H1 (cell line): ENCODE measurements around the gene PPP2R2D. TPM values are rescaled to one million over a fixed set of nuclear protein-coding genes. Genes with fewer than 3 reads are reported as not detected.

Source experiments
- CTCF ChIA-PET: fragments of 300-600 bp; sonication (Branson Sonifier 250); formaldehyde crosslinking; loops from one replicate; lab custom pipeline; 2021; ENCODE audit not compliant: partially characterized antibody; lab: Charles Lee
- POLR2A ChIA-PET: fragments of 300-600 bp; sonication (Branson Sonifier 250); formaldehyde crosslinking; loops from one replicate; lab custom pipeline; 2021; ENCODE audit warnings: inconsistent platforms; ENCODE audit not compliant: partially characterized antibody; lab: Charles Lee
- DNase-seq, 2 experiments: peaks; one replicate each; pipeline versions ENCODE4 v3.0.0 to v3.0.0-alpha.2; 2010 to 2022; ENCODE audit warnings: low spot score in 2 of 2, low read depth in 1 of 2, mixed read lengths in 1 of 2
- FAIRE-seq: peaks from 2 replicates; lab custom pipeline; 2011; peaks lifted over from hg19 to GRCh38; lab: Jason Lieb, UNC
- H2AFZ ChIP-seq: 2 replicates; pipeline ENCODE4 v1.8.1; 2012; ENCODE audit warnings: low read length, inconsistent platforms
- H2AK5ac ChIP-seq: 2 replicates; pipeline ENCODE4 v1.6.1; 2013; ENCODE audit warnings: low read depth, low read length
- H2BK120ac ChIP-seq: replicated peaks from 2 replicates; pipeline ENCODE3; 2013; ENCODE audit warnings: low read depth, low read length, inconsistent platforms
- H2BK12ac ChIP-seq: 2 replicates; pipeline ENCODE4 v1.6.1; 2013; ENCODE audit warnings: low read depth, low read length
- H2BK15ac ChIP-seq: 2 replicates; pipeline ENCODE4 v1.6.1; 2013; ENCODE audit warnings: low read length
- H2BK20ac ChIP-seq: 2 replicates; pipeline ENCODE4 v1.6.1; 2013; ENCODE audit warnings: low read length
- H2BK5ac ChIP-seq: 2 replicates; pipeline ENCODE4 v1.6.1; 2013; ENCODE audit warnings: low read depth, low read length
- H3K14ac ChIP-seq: 2 replicates; pipeline ENCODE4 v1.6.1; 2013; ENCODE audit warnings: inconsistent platforms; ENCODE audit not compliant: insufficient read length
- H3K18ac ChIP-seq: 2 replicates; pipeline ENCODE4 v1.6.1; 2013; ENCODE audit warnings: low read length; ENCODE audit errors: extremely low read depth
- H3K23ac ChIP-seq: 2 replicates; pipeline ENCODE4 v1.6.1; 2013; ENCODE audit warnings: inconsistent platforms; ENCODE audit not compliant: insufficient read length
- H3K23me2 ChIP-seq: 2 replicates; pipeline ENCODE4 v1.6.1; 2013; ENCODE audit warnings: low read depth, low read length
- H3K27ac ChIP-seq: 2 replicates; pipeline ENCODE4 v1.6.1; 2011; ENCODE audit warnings: low read depth, low read length, inconsistent platforms
- H3K27me3 ChIP-seq, 4 experiments: replicated peaks in 1 of 4; 1 replicate in 1 of 4; 2 replicates in 3 of 4; pipeline versions ENCODE4 v1.6.1 to v1.8.1; 2011 to 2013; ENCODE audit warnings: low read length in 3 of 4, mild to moderate bottlenecking in 3 of 4, inconsistent platforms in 2 of 4, mixed read lengths in 2 of 4, moderate library complexity in 1 of 4; ENCODE audit not compliant: control insufficient read depth in 3 of 4, insufficient read depth in 3 of 4; ENCODE audit errors: extremely low read depth in 1 of 4
- H3K36me3 ChIP-seq, 4 experiments: 2 replicates each; pipeline versions ENCODE4 v1.6.1 to v1.8.1; 2011 to 2013; ENCODE audit warnings: mild to moderate bottlenecking in 4 of 4, low read length in 3 of 4, moderate library complexity in 2 of 4, control low read depth in 1 of 4, inconsistent platforms in 1 of 4; ENCODE audit not compliant: insufficient read depth in 4 of 4, control insufficient read depth in 2 of 4
- H3K4ac ChIP-seq: replicated peaks from 2 replicates; pipeline ENCODE3; 2013; ENCODE audit warnings: low read length, low read depth, mixed read lengths, inconsistent platforms; ENCODE audit not compliant: insufficient read length
- H3K4me1 ChIP-seq, 4 experiments: replicated peaks in 1 of 4; 1 replicate in 1 of 4; 2 replicates in 3 of 4; pipeline versions ENCODE4 v1.6.1 to v1.8.1; 2011 to 2013; ENCODE audit warnings: low read length in 3 of 4, inconsistent platforms in 2 of 4, mixed read lengths in 1 of 4; ENCODE audit not compliant: insufficient read depth in 4 of 4, control insufficient read depth in 3 of 4
- H3K4me2 ChIP-seq, 2 experiments: 2 replicates each; pipeline versions ENCODE4 v1.6.1 to v1.8.1; 2011 to 2013; ENCODE audit warnings: low read depth in 2 of 2, low read length in 2 of 2, control low read depth in 1 of 2, inconsistent platforms in 1 of 2, mild to moderate bottlenecking in 1 of 2; ENCODE audit not compliant: insufficient read depth in 1 of 2
- H3K4me3 ChIP-seq, 4 experiments: fragments of 200-600, 300-600 bp in 1 of 4; sonication (generic), shearing (Covaris generic), sonication (Bioruptor Twin) in 1 of 4; 2 replicates each; pipeline versions ENCODE4 v1.5.1 to v1.8.1; 2011 to 2016; ENCODE audit warnings: low read length in 4 of 4, low read depth in 3 of 4, control low read depth in 2 of 4, inconsistent platforms in 2 of 4, mild to moderate bottlenecking in 2 of 4, mixed read lengths in 1 of 4, moderate library complexity in 1 of 4; ENCODE audit not compliant: insufficient read depth in 2 of 4; ENCODE audit errors: extremely low read depth in 1 of 4
- H3K56ac ChIP-seq: replicated peaks from 2 replicates; pipeline ENCODE3; 2013; ENCODE audit warnings: low read depth, mild to moderate bottlenecking, mixed read lengths, low read length, inconsistent platforms; ENCODE audit not compliant: insufficient read length
- H3K79me1 ChIP-seq: 2 replicates; pipeline ENCODE4 v1.6.1; 2013; ENCODE audit warnings: low read depth, low read length, control low read depth
- H3K79me2 ChIP-seq, 2 experiments: 2 replicates each; pipeline versions ENCODE4 v1.6.1 to v1.8.1; 2012 to 2013; ENCODE audit warnings: low read length in 2 of 2, mild to moderate bottlenecking in 2 of 2, inconsistent platforms in 1 of 2; ENCODE audit not compliant: insufficient read depth in 2 of 2, control insufficient read depth in 1 of 2
- H3K9ac ChIP-seq, 4 experiments: replicated peaks in 1 of 4; 1 replicate in 1 of 4; 2 replicates in 3 of 4; pipeline versions ENCODE4 v1.6.1 to v1.8.1; 2011 to 2013; ENCODE audit warnings: low read depth in 3 of 4, low read length in 3 of 4, control low read depth in 2 of 4, mild to moderate bottlenecking in 2 of 4, moderate library complexity in 2 of 4, inconsistent platforms in 1 of 4; ENCODE audit errors: extremely low read depth in 1 of 4
- H3K9me3 ChIP-seq, 2 experiments: 2 replicates each; pipeline versions ENCODE4 v1.6.1 to v1.8.1; 2012 to 2013; ENCODE audit warnings: mild to moderate bottlenecking in 2 of 2, moderate library complexity in 2 of 2, control low read depth in 1 of 2, inconsistent platforms in 1 of 2, low read depth in 1 of 2, low read length in 1 of 2, mixed read lengths in 1 of 2; ENCODE audit not compliant: insufficient read depth in 2 of 2
- H4K20me1 ChIP-seq, 2 experiments: replicated peaks in 1 of 2; 2 replicates each; pipeline versions ENCODE3 to v1.8.1; 2011 to 2013; ENCODE audit warnings: inconsistent platforms in 2 of 2, low read length in 2 of 2, mild to moderate bottlenecking in 1 of 2; ENCODE audit not compliant: insufficient read depth in 2 of 2, control insufficient read depth in 1 of 2
- H4K5ac ChIP-seq: 2 replicates; pipeline ENCODE4 v1.6.1; 2013; ENCODE audit warnings: low read length, low read depth, mixed read lengths, inconsistent platforms; ENCODE audit not compliant: insufficient read length
- H4K8ac ChIP-seq: 2 replicates; pipeline ENCODE4 v1.8.0; 2013; ENCODE audit warnings: mild to moderate bottlenecking, moderate library complexity, low read length, inconsistent platforms; ENCODE audit not compliant: insufficient read depth; ENCODE audit errors: extremely low read depth
- H4K91ac ChIP-seq: replicated peaks from 2 replicates; pipeline ENCODE3; 2013; ENCODE audit warnings: low read length, mixed read lengths, inconsistent platforms; ENCODE audit not compliant: insufficient read length
- BRCA1 ChIP-seq: IDR thresholded peaks from 2 replicates; pipeline ENCODE4 v1.6.1; 2012; ENCODE audit warnings: low read depth, low read length, improper control_type of control experiment
- CBX8 ChIP-seq: fragments of 300-800, 300-1000 bp; sonication (generic); IDR thresholded peaks from 2 replicates; pipeline ENCODE4 v1.7.1; 2016; ENCODE audit warnings: low read depth, low read length, borderline replicate concordance
- CEBPB ChIP-seq: IDR thresholded peaks from 2 replicates; pipeline ENCODE4 v1.6.1; 2012; ENCODE audit warnings: low read depth, low read length
- EP300 ChIP-seq, 2 experiments: IDR thresholded peaks; 1 replicate in 1 of 2; 2 replicates in 1 of 2; pipeline ENCODE4 v1.6.1; 2011 to 2012; ENCODE audit warnings: low read depth in 2 of 2, low read length in 2 of 2, mild to moderate bottlenecking in 2 of 2, borderline replicate concordance in 1 of 2, inconsistent platforms in 1 of 2, moderate library complexity in 1 of 2
- GABPA ChIP-seq: IDR thresholded peaks from 2 replicates; pipeline ENCODE4 v1.6.1; 2011; ENCODE audit warnings: mild to moderate bottlenecking, low read length, moderate library complexity, borderline replicate concordance; ENCODE audit not compliant: insufficient read depth
- PHF8 ChIP-seq: fragments of 200-600 bp; sonication (generic); conservative IDR thresholded peaks from 2 replicates; pipeline ENCODE4 v1.7.1; 2012; ENCODE audit warnings: low read depth, mild to moderate bottlenecking, inconsistent platforms, low read length, moderate library complexity
- POLR2AphosphoS5 ChIP-seq: IDR thresholded peaks from 2 replicates; pipeline ENCODE4 v1.6.1; 2011; ENCODE audit warnings: low read depth, low read length
- SIX5 ChIP-seq: IDR thresholded peaks from 2 replicates; pipeline ENCODE4 v1.6.1; 2011; ENCODE audit warnings: mild to moderate bottlenecking, low read depth, low read length
- TAF7 ChIP-seq: optimal IDR thresholded peaks from 2 replicates; pipeline ENCODE3; 2011; ENCODE audit warnings: low read depth, mild to moderate bottlenecking, inconsistent platforms, low read length, moderate library complexity, borderline replicate concordance
- TBP ChIP-seq: IDR thresholded peaks from 2 replicates; pipeline ENCODE4 v1.6.1; 2011; ENCODE audit warnings: low read depth, low read length, improper control_type of control experiment
- WGBS, 2 experiments: shearing (Covaris generic) in 1 of 2; methylation state at CpG; one replicate each; pipeline versions ENCODE4 v1.1.6 to v1.1.7; 2013 to 2015; ENCODE audit warnings: low lambda C conversion rate in 2 of 2, mixed read lengths in 2 of 2, inconsistent platforms in 1 of 2, low coverage in 1 of 2, missing lambda C conversion rate in 1 of 2; ENCODE audit not compliant: insufficient replicate concordance in 2 of 2, insufficient coverage in 1 of 2, insufficient read length in 1 of 2; ENCODE audit errors: extremely low coverage in 1 of 2, missing lambda C conversion rate in 1 of 2; 5-methylcytosine and 5-hydroxymethylcytosine counted together
- polyA plus RNA-seq, 7 experiments: library from polyadenylated mRNA; depleted of rRNA in 3 of 7; stranded (reverse) in 5 of 7; unstranded in 2 of 7; fragments of >200 nt in 5 of 7; fragments of 200-250 nt in 2 of 7; gene quantifications; 1 replicate in 5 of 7; 2 replicates in 1 of 7; 4 replicates in 1 of 7; pipeline versions ENCODE4 v1.2.1 to v1.2.3, GENCODE V29; 2011 to 2013; ENCODE audit warnings: missing spikeins in 2 of 7, mixed read lengths in 2 of 7
- total RNA-seq: library from RNA; stranded (reverse); fragmentation: NEBNext Ultra II Directional; extraction: Animal tissue kit (Norgen Biotek cat#: 25700); gene quantifications from 2 replicates; pipeline ENCODE4 v1.2.1, GENCODE V29; 2021
- TF ChIP-seq, protein P1 (sequence below): IDR thresholded peaks from 2 replicates; pipeline ENCODE4 v1.6.1; 2011; ENCODE audit warnings: low read length, improper control_type of control experiment
- TF ChIP-seq, protein P2 (sequence below): IDR thresholded peaks from 2 replicates; pipeline ENCODE4 v1.6.1; 2012; ENCODE audit warnings: inconsistent platforms

The PPP2R2D gene
- total and polyA plus RNA-seq, 2 of the 8 experiments (the other 6 are each of a cell fraction or from before 2014, with no cell fraction given): 25.4 to 32.8 TPM

DNA sequence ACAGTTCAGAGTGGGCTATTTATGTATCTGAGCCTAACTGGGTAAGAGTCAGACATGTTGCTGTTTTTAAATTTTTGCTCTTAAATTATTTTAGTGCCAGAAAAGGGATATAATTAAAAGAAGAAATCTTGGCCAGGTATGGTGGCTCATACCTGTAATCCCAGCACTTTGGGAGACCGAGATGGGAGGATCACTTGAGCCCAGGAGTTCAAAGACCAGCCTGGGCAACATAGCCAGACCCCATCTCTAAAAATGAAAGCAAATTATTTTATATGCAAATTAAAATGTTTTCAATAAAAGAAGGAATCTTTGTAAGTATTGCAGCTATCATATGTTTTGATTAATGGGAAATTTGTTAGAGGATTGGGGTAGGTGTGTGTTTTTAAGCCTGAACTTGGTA, 41.6 kb downstream of the PPP2R2D start:
- Histone ChIP-seq H2BK120ac (no peak overlapping the region), H3K9me3 (no peaks in the 10 kb centered on the region), H2BK15ac (no peak overlapping the region), H3K18ac (no peak overlapping the region), H3K79me2 (peaks cover 0 to 5% of the 10 kb centered on the region in 2 experiments; a peak in 1 of 4 replicates), H3K4me3 (no peak overlapping the region), H2BK5ac (no peak overlapping the region), H2BK12ac (no peak overlapping the region), H4K8ac (no peak overlapping the region), H3K9ac (no peak overlapping the region), H3K23ac (no peak overlapping the region), H3K36me3 (peaks cover 11 to 39% (median 35%) of the 10 kb centered on the region in 4 experiments), H2AFZ (no peak overlapping the region), H3K4ac (no peak overlapping the region), H3K4me1 (no peaks in the 10 kb centered on the region; a peak in 2 of 7 replicates), H4K20me1 (peaks cover 4 to 12% of the 10 kb centered on the region in 2 experiments), H4K5ac (no peak overlapping the region), H3K56ac (no peak overlapping the region), H3K4me2 (no peak overlapping the region), H4K91ac (no peak overlapping the region), H3K14ac (no peak overlapping the region), H3K23me2 (no peaks in the 10 kb centered on the region), H3K79me1 (peaks cover under 1% of the 10 kb centered on the region), H2BK20ac (no peak overlapping the region), H3K27me3 (no peaks in the 10 kb centered on the region), H2AK5ac (no peak overlapping the region), H3K27ac (no peak overlapping the region)
- no peak for FAIRE-seq
- DNase-seq: no peak
- ChIA-PET CTCF (interaction anchor here (0.6 to 7.8 kb wide), 22 partner anchors 10 to 866 kb away, joined by 3 to 41 read pairs (median 5); no protein-coding TSS in a partner anchor), POLR2A (interaction anchor here (4.9 kb wide), 1 partner anchor 18 kb away, joined by 15 read pairs; no protein-coding TSS in a partner anchor)
- 95% methylated on average over 1 of the region's 1 CpG; no CpG with 5 or more reads in 1 of the 2 experiments for WGBS, 2 experiments
- no peak for TF ChIP-seq POLR2AphosphoS5
- no peak for TF ChIP-seq EP300 (IDR thresholded peaks at IDR 0.05; ENCODE audit: borderline replicate concordance in 1 of 2, low read depth in 2 of 2, low read length in 2 of 2)
- TF ChIP-seq, protein P1, sequence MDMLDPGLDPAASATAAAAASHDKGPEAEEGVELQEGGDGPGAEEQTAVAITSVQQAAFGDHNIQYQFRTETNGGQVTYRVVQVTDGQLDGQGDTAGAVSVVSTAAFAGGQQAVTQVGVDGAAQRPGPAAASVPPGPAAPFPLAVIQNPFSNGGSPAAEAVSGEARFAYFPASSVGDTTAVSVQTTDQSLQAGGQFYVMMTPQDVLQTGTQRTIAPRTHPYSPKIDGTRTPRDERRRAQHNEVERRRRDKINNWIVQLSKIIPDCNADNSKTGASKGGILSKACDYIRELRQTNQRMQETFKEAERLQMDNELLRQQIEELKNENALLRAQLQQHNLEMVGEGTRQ: no peak
- no peak for TF ChIP-seq BRCA1
- no peak for TF ChIP-seq CBX8
- TF ChIP-seq TBP: no peak
- TF ChIP-seq GABPA: no peak
- no peak for TF ChIP-seq PHF8
- TF ChIP-seq TAF7: no peak
- TF ChIP-seq CEBPB: no peak
- no peak for TF ChIP-seq SIX5
- TF ChIP-seq, protein P2, sequence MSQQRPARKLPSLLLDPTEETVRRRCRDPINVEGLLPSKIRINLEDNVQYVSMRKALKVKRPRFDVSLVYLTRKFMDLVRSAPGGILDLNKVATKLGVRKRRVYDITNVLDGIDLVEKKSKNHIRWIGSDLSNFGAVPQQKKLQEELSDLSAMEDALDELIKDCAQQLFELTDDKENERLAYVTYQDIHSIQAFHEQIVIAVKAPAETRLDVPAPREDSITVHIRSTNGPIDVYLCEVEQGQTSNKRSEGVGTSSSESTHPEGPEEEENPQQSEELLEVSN: no peak
